Retinal pigment epithelial cell (primary cell): ENCODE results near the gene GABRR3.

Experiments used
- DNase-seq: peaks from one replicate; pipeline ENCODE4 v3.0.0-alpha.2; 2010; ENCODE audit warnings: low read depth
- H3K4me3 ChIP-seq: 2 replicates; pipeline ENCODE4 v1.5.1; 2011; ENCODE audit warnings: mild to moderate bottlenecking, low read length, control low read depth, moderate library complexity
- TF ChIP-seq, protein P1 (sequence below): conservative IDR thresholded peaks from 2 replicates; pipeline ENCODE4 v1.5.1; 2011; ENCODE audit warnings: low read depth, low read length, control low read depth, inconsistent platforms

Gene GABRR3

DNA sequence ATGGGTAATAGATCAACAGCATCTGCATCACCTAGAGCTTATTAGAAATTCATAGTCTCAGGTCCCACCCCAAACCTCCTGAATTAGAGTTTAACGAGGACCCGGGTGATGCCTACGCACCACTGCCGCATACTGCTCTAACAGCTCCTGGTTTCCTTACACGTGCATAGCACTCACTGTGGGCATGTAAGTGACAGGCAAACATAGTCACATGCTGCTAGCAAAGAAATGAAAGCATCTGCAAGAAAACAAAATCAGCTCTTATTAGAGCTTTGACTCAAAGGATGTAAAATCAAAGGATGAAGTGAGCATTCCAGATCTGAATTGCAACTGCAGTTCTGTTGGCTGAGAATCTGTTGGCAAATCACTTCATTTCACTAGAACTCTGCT lies 43.8 kb downstream of the GABRR3 start:
- no peak overlapping the region for H3K4me3 ChIP-seq
- DNase-seq, result no peak
- TF ChIP-seq, protein P1, sequence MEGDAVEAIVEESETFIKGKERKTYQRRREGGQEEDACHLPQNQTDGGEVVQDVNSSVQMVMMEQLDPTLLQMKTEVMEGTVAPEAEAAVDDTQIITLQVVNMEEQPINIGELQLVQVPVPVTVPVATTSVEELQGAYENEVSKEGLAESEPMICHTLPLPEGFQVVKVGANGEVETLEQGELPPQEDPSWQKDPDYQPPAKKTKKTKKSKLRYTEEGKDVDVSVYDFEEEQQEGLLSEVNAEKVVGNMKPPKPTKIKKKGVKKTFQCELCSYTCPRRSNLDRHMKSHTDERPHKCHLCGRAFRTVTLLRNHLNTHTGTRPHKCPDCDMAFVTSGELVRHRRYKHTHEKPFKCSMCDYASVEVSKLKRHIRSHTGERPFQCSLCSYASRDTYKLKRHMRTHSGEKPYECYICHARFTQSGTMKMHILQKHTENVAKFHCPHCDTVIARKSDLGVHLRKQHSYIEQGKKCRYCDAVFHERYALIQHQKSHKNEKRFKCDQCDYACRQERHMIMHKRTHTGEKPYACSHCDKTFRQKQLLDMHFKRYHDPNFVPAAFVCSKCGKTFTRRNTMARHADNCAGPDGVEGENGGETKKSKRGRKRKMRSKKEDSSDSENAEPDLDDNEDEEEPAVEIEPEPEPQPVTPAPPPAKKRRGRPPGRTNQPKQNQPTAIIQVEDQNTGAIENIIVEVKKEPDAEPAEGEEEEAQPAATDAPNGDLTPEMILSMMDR, result no peak

DNA sequence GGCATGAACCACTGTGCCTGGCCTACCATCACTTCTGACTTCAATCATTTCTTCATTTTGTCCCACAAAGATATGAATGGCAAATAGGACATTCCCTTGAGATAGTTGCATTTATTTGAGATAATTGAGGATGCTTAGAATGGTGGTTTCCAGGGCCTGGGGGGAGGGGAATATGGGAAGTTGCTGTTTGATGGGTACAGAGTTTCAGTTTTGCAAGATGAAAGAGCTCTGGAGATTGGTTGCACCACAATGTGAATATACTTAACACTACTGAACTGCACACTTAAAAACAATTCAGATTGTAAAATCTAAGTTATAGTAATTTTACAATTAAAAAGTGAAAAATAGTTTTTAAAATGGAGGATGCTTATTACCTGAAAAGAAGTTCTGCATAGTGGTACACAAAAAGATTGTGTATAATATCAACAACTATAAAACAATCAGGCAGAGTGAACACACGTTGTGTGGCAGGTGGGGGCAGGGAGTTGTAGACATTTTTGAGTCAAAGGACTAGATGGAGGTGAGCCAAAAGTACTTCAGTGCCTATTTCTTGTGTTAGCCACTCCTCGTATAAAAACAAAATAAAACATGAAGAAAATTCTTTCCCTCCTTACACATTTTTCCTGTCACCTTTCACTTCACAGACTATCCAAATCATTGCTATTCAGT lies 44.4 kb downstream of the GABRR3 start:
- TF ChIP-seq, protein P1, result no peak
- DNase-seq, result no peak
- no peak overlapping the region for H3K4me3 ChIP-seq

DNA sequence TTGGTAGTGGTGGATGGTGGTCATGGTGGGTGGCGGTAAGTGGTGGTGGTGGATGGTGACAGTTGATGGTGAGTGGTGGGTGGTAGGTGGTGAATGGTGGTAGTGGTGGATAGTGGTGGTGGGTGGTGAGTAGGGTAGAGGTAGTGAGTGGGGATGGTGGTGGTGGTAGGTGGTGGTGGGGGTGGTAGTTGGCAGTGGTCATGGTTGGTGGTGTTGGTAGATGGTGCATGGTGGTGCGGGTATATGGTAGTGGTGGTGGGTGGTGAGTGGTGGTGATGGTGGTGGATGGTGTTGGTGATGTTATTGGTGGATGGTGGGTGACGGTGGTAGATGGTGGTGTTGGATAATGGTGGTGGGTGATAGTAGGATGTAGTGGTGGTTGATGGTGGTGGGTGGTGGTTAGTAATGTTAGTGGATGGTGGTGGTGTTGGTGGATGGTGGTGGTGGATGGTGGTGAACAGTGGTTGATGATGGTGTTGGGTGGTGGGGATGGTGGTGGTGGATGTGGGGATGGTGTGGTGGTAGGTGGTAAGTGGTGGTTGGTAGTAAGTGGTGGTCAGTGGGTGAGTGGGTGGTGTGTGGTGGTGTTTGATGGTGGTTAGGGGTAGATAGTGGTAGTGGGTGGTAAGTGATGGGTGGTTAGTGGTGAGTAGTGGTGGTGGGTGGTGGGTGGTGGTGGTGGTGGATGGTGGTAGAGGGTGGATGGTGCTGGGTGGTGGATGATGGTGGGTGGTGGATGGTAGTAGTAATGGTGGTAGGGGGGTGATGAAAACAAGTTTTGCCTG lies 46.1 kb downstream of the GABRR3 start:
- DNase-seq, result no peak
- TF ChIP-seq, protein P1, result no peak
- no peak overlapping the region for H3K4me3 ChIP-seq

DNA sequence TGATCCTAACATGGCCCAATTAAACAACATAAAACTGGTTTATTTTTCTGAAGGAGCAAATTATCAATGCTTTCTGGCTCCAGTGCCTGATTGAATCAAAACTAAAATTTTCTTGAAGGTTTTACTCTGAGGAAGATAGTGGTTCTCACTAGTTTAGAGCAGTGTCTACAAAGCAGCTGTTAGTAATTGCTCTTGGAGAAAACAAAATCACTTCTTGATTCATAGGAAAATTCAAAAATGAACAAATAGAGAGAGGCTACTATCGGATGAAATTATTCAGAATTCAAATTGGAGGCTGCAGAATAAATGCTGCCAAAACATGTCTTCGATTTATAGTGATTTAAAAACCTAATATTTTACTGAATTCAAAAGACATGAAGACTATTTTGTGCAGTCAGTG lies 47.8 kb downstream of the GABRR3 start:
- TF ChIP-seq, protein P1, result no peak
- no peak for DNase-seq
- H3K4me3 ChIP-seq, result no peak overlapping the region

DNA sequence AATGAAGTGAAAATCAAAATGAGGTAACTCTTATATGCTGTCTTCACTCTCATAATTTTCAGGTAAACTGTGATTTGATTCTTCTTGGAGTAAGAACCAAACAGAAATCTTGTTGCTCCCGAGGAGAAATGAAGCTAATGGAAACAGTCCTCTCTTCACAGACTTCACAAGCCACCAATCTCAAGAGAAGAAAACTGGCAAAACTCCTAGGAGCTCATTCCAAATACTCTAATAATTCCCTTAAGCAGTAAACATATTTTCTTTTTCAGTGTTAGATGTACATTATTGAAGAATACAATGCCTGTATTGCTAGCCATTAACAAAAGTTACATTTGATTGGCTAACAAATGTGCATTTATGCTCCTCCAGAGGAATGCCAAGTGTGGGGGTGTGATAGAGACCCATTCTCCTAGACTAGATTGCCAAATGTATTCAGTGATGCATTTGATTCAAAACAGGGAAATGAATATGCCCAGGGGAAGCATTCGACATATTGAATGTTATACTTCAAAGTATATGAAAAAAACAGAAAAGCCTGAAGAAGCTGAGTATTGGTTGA lies 51.1 kb downstream of the GABRR3 start:
- TF ChIP-seq, protein P1, result no peak
- no peak for DNase-seq
- H3K4me3 ChIP-seq, result no peak overlapping the region

DNA sequence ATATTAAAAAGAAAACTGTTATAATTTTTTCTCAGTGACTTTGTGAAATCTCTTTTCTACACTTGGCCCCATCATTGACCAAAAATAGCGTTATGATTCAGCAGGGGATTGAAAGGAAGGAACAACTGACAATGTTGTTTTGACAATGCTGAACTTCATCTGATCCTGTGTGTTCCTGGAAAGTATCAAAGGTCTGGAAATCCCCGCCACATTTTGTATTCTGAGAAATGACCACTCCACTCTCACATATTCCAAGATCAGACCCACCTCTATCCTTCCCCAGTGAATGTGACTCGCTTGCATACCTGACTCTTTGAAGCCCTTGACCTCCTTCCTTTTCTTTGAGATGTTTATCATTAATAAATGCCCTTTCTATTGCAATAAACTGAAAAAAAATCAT lies 53.2 kb downstream of the GABRR3 start:
- TF ChIP-seq, protein P1, result no peak
- no peak for DNase-seq
- no peak overlapping the region for H3K4me3 ChIP-seq
